Neural cell (in vitro differentiated cells): ENCODE measurements around the gene SMIM7.

Experiments used
- EP300 ChIP-seq: fragments of 450-650 bp; conservative IDR thresholded peaks from 2 replicates; pipeline ENCODE4 v1.6.1; 2014; ENCODE audit warnings: antibody characterized with exemption, mild to moderate bottlenecking, moderate library complexity; ENCODE audit not compliant: poor library complexity, severe bottlenecking
- EZH2 ChIP-seq: fragments of 200-600, 300-800 bp; shearing (Covaris generic), sonication (generic); IDR thresholded peaks from 2 replicates; pipeline ENCODE4 v1.6.1; 2014; ENCODE audit warnings: antibody characterized with exemption, low read length, borderline replicate concordance, mild to moderate bottlenecking; ENCODE audit not compliant: insufficient read depth, poor library complexity, severe bottlenecking
- POLR2AphosphoS5 ChIP-seq: IDR thresholded peaks from 2 replicates; pipeline ENCODE4 v1.6.1; 2012
- TF ChIP-seq, protein P1 (sequence below): IDR thresholded peaks from 2 replicates; pipeline ENCODE4 v1.6.1; 2012; ENCODE audit warnings: borderline replicate concordance
- TF ChIP-seq, protein P2 (sequence below): fragments of 450-650 bp; IDR thresholded peaks from 2 replicates; pipeline ENCODE4 v1.5.1; 2014; ENCODE audit warnings: antibody characterized with exemption, mild to moderate bottlenecking, moderate library complexity; ENCODE audit not compliant: poor library complexity, severe bottlenecking

DNA sequence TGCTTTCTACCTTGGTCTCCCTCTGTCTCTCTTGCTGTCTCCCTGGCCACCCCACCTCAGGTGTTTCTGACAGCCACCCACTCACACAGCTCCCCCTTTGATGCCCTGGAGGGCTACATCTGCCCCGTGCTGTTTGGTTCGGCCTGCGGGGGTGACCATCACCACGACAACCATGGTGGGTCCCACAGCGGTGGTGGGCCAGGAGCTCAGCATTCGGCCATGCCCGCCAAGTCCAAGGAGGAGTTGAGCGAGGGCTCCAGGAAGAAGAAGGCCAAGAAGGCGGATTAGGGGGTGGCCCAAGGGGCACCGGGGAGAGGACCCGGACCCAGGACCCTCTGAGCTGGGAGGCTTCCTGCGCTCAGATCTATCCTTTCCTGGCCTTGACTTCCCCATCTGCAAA is 28.1 kb upstream of the SMIM7 start:
- TF ChIP-seq, protein P1, sequence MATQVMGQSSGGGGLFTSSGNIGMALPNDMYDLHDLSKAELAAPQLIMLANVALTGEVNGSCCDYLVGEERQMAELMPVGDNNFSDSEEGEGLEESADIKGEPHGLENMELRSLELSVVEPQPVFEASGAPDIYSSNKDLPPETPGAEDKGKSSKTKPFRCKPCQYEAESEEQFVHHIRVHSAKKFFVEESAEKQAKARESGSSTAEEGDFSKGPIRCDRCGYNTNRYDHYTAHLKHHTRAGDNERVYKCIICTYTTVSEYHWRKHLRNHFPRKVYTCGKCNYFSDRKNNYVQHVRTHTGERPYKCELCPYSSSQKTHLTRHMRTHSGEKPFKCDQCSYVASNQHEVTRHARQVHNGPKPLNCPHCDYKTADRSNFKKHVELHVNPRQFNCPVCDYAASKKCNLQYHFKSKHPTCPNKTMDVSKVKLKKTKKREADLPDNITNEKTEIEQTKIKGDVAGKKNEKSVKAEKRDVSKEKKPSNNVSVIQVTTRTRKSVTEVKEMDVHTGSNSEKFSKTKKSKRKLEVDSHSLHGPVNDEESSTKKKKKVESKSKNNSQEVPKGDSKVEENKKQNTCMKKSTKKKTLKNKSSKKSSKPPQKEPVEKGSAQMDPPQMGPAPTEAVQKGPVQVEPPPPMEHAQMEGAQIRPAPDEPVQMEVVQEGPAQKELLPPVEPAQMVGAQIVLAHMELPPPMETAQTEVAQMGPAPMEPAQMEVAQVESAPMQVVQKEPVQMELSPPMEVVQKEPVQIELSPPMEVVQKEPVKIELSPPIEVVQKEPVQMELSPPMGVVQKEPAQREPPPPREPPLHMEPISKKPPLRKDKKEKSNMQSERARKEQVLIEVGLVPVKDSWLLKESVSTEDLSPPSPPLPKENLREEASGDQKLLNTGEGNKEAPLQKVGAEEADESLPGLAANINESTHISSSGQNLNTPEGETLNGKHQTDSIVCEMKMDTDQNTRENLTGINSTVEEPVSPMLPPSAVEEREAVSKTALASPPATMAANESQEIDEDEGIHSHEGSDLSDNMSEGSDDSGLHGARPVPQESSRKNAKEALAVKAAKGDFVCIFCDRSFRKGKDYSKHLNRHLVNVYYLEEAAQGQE = no peak
- TF ChIP-seq POLR2AphosphoS5 (no peak), EP300 (no peak), EZH2 (no peak)
- TF ChIP-seq, protein P2, sequence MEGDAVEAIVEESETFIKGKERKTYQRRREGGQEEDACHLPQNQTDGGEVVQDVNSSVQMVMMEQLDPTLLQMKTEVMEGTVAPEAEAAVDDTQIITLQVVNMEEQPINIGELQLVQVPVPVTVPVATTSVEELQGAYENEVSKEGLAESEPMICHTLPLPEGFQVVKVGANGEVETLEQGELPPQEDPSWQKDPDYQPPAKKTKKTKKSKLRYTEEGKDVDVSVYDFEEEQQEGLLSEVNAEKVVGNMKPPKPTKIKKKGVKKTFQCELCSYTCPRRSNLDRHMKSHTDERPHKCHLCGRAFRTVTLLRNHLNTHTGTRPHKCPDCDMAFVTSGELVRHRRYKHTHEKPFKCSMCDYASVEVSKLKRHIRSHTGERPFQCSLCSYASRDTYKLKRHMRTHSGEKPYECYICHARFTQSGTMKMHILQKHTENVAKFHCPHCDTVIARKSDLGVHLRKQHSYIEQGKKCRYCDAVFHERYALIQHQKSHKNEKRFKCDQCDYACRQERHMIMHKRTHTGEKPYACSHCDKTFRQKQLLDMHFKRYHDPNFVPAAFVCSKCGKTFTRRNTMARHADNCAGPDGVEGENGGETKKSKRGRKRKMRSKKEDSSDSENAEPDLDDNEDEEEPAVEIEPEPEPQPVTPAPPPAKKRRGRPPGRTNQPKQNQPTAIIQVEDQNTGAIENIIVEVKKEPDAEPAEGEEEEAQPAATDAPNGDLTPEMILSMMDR = no peak
